H1 (cell line): ENCODE data around the gene SLX4. TPM values are rescaled to one million over a fixed set of nuclear protein-coding genes. Genes with fewer than 3 reads are reported as not detected.

ENCODE experiments used
- CTCF ChIA-PET: fragments of 300-600 bp; sonication (Branson Sonifier 250); formaldehyde crosslinking; loops from one replicate; lab custom pipeline; 2021; ENCODE audit not compliant: partially characterized antibody; lab: Charles Lee
- POLR2A ChIA-PET: fragments of 300-600 bp; sonication (Branson Sonifier 250); formaldehyde crosslinking; loops from one replicate; lab custom pipeline; 2021; ENCODE audit warnings: inconsistent platforms; ENCODE audit not compliant: partially characterized antibody; lab: Charles Lee
- DNase-seq, 2 experiments: peaks; one replicate each; pipeline versions ENCODE4 v3.0.0 to v3.0.0-alpha.2; 2010 to 2022; ENCODE audit warnings: low spot score in 2 of 2, low read depth in 1 of 2, mixed read lengths in 1 of 2
- FAIRE-seq: peaks from 2 replicates; lab custom pipeline; 2011; peaks lifted over from hg19 to GRCh38; lab: Jason Lieb, UNC
- H2AFZ ChIP-seq: 2 replicates; pipeline ENCODE4 v1.8.1; 2012; ENCODE audit warnings: low read length, inconsistent platforms
- H2AK5ac ChIP-seq: 2 replicates; pipeline ENCODE4 v1.6.1; 2013; ENCODE audit warnings: low read depth, low read length
- H2BK120ac ChIP-seq: replicated peaks from 2 replicates; pipeline ENCODE3; 2013; ENCODE audit warnings: low read depth, low read length, inconsistent platforms
- H2BK12ac ChIP-seq: 2 replicates; pipeline ENCODE4 v1.6.1; 2013; ENCODE audit warnings: low read depth, low read length
- H2BK15ac ChIP-seq: 2 replicates; pipeline ENCODE4 v1.6.1; 2013; ENCODE audit warnings: low read length
- H2BK20ac ChIP-seq: 2 replicates; pipeline ENCODE4 v1.6.1; 2013; ENCODE audit warnings: low read length
- H2BK5ac ChIP-seq: 2 replicates; pipeline ENCODE4 v1.6.1; 2013; ENCODE audit warnings: low read depth, low read length
- H3K14ac ChIP-seq: 2 replicates; pipeline ENCODE4 v1.6.1; 2013; ENCODE audit warnings: inconsistent platforms; ENCODE audit not compliant: insufficient read length
- H3K18ac ChIP-seq: 2 replicates; pipeline ENCODE4 v1.6.1; 2013; ENCODE audit warnings: low read length; ENCODE audit errors: extremely low read depth
- H3K23ac ChIP-seq: 2 replicates; pipeline ENCODE4 v1.6.1; 2013; ENCODE audit warnings: inconsistent platforms; ENCODE audit not compliant: insufficient read length
- H3K23me2 ChIP-seq: 2 replicates; pipeline ENCODE4 v1.6.1; 2013; ENCODE audit warnings: low read depth, low read length
- H3K27ac ChIP-seq: 2 replicates; pipeline ENCODE4 v1.6.1; 2011; ENCODE audit warnings: low read depth, low read length, inconsistent platforms
- H3K27me3 ChIP-seq, 4 experiments: replicated peaks in 1 of 4; 1 replicate in 1 of 4; 2 replicates in 3 of 4; pipeline versions ENCODE4 v1.6.1 to v1.8.1; 2011 to 2013; ENCODE audit warnings: low read length in 3 of 4, mild to moderate bottlenecking in 3 of 4, inconsistent platforms in 2 of 4, mixed read lengths in 2 of 4, moderate library complexity in 1 of 4; ENCODE audit not compliant: control insufficient read depth in 3 of 4, insufficient read depth in 3 of 4; ENCODE audit errors: extremely low read depth in 1 of 4
- H3K36me3 ChIP-seq, 4 experiments: 2 replicates each; pipeline versions ENCODE4 v1.6.1 to v1.8.1; 2011 to 2013; ENCODE audit warnings: mild to moderate bottlenecking in 4 of 4, low read length in 3 of 4, moderate library complexity in 2 of 4, control low read depth in 1 of 4, inconsistent platforms in 1 of 4; ENCODE audit not compliant: insufficient read depth in 4 of 4, control insufficient read depth in 2 of 4
- H3K4ac ChIP-seq: replicated peaks from 2 replicates; pipeline ENCODE3; 2013; ENCODE audit warnings: low read length, low read depth, mixed read lengths, inconsistent platforms; ENCODE audit not compliant: insufficient read length
- H3K4me1 ChIP-seq, 4 experiments: replicated peaks in 1 of 4; 1 replicate in 1 of 4; 2 replicates in 3 of 4; pipeline versions ENCODE4 v1.6.1 to v1.8.1; 2011 to 2013; ENCODE audit warnings: low read length in 3 of 4, inconsistent platforms in 2 of 4, mixed read lengths in 1 of 4; ENCODE audit not compliant: insufficient read depth in 4 of 4, control insufficient read depth in 3 of 4
- H3K4me2 ChIP-seq, 2 experiments: 2 replicates each; pipeline versions ENCODE4 v1.6.1 to v1.8.1; 2011 to 2013; ENCODE audit warnings: low read depth in 2 of 2, low read length in 2 of 2, control low read depth in 1 of 2, inconsistent platforms in 1 of 2, mild to moderate bottlenecking in 1 of 2; ENCODE audit not compliant: insufficient read depth in 1 of 2
- H3K4me3 ChIP-seq, 4 experiments: fragments of 200-600, 300-600 bp in 1 of 4; sonication (generic), shearing (Covaris generic), sonication (Bioruptor Twin) in 1 of 4; 2 replicates each; pipeline versions ENCODE4 v1.5.1 to v1.8.1; 2011 to 2016; ENCODE audit warnings: low read length in 4 of 4, low read depth in 3 of 4, control low read depth in 2 of 4, inconsistent platforms in 2 of 4, mild to moderate bottlenecking in 2 of 4, mixed read lengths in 1 of 4, moderate library complexity in 1 of 4; ENCODE audit not compliant: insufficient read depth in 2 of 4; ENCODE audit errors: extremely low read depth in 1 of 4
- H3K56ac ChIP-seq: replicated peaks from 2 replicates; pipeline ENCODE3; 2013; ENCODE audit warnings: low read depth, mild to moderate bottlenecking, mixed read lengths, low read length, inconsistent platforms; ENCODE audit not compliant: insufficient read length
- H3K79me1 ChIP-seq: 2 replicates; pipeline ENCODE4 v1.6.1; 2013; ENCODE audit warnings: low read depth, low read length, control low read depth
- H3K79me2 ChIP-seq, 2 experiments: 2 replicates each; pipeline versions ENCODE4 v1.6.1 to v1.8.1; 2012 to 2013; ENCODE audit warnings: low read length in 2 of 2, mild to moderate bottlenecking in 2 of 2, inconsistent platforms in 1 of 2; ENCODE audit not compliant: insufficient read depth in 2 of 2, control insufficient read depth in 1 of 2
- H3K9ac ChIP-seq, 4 experiments: replicated peaks in 1 of 4; 1 replicate in 1 of 4; 2 replicates in 3 of 4; pipeline versions ENCODE4 v1.6.1 to v1.8.1; 2011 to 2013; ENCODE audit warnings: low read depth in 3 of 4, low read length in 3 of 4, control low read depth in 2 of 4, mild to moderate bottlenecking in 2 of 4, moderate library complexity in 2 of 4, inconsistent platforms in 1 of 4; ENCODE audit errors: extremely low read depth in 1 of 4
- H3K9me3 ChIP-seq, 2 experiments: 2 replicates each; pipeline versions ENCODE4 v1.6.1 to v1.8.1; 2012 to 2013; ENCODE audit warnings: mild to moderate bottlenecking in 2 of 2, moderate library complexity in 2 of 2, control low read depth in 1 of 2, inconsistent platforms in 1 of 2, low read depth in 1 of 2, low read length in 1 of 2, mixed read lengths in 1 of 2; ENCODE audit not compliant: insufficient read depth in 2 of 2
- H4K20me1 ChIP-seq, 2 experiments: replicated peaks in 1 of 2; 2 replicates each; pipeline versions ENCODE3 to v1.8.1; 2011 to 2013; ENCODE audit warnings: inconsistent platforms in 2 of 2, low read length in 2 of 2, mild to moderate bottlenecking in 1 of 2; ENCODE audit not compliant: insufficient read depth in 2 of 2, control insufficient read depth in 1 of 2
- H4K5ac ChIP-seq: 2 replicates; pipeline ENCODE4 v1.6.1; 2013; ENCODE audit warnings: low read length, low read depth, mixed read lengths, inconsistent platforms; ENCODE audit not compliant: insufficient read length
- H4K8ac ChIP-seq: 2 replicates; pipeline ENCODE4 v1.8.0; 2013; ENCODE audit warnings: mild to moderate bottlenecking, moderate library complexity, low read length, inconsistent platforms; ENCODE audit not compliant: insufficient read depth; ENCODE audit errors: extremely low read depth
- H4K91ac ChIP-seq: replicated peaks from 2 replicates; pipeline ENCODE3; 2013; ENCODE audit warnings: low read length, mixed read lengths, inconsistent platforms; ENCODE audit not compliant: insufficient read length
- ATF3 ChIP-seq: IDR thresholded peaks from 2 replicates; pipeline ENCODE4 v1.6.1; 2011; ENCODE audit warnings: low read depth, mild to moderate bottlenecking, low read length; ENCODE audit not compliant: insufficient read depth
- CBX8 ChIP-seq: fragments of 300-800, 300-1000 bp; sonication (generic); IDR thresholded peaks from 2 replicates; pipeline ENCODE4 v1.7.1; 2016; ENCODE audit warnings: low read depth, low read length, borderline replicate concordance
- CHD1 ChIP-seq: IDR thresholded peaks from 2 replicates; pipeline ENCODE4 v1.6.1; 2012; ENCODE audit warnings: low read depth, low read length, improper control_type of control experiment
- GABPA ChIP-seq: IDR thresholded peaks from 2 replicates; pipeline ENCODE4 v1.6.1; 2011; ENCODE audit warnings: mild to moderate bottlenecking, low read length, moderate library complexity, borderline replicate concordance; ENCODE audit not compliant: insufficient read depth
- MAFK ChIP-seq: IDR thresholded peaks from 2 replicates; pipeline ENCODE4 v1.6.1; 2012; ENCODE audit warnings: low read depth, mild to moderate bottlenecking, improper control_type of control experiment, low read length
- NANOG ChIP-seq: IDR thresholded peaks from 2 replicates; pipeline ENCODE4 v1.6.1; 2011; ENCODE audit warnings: low read length, low read depth, mild to moderate bottlenecking, inconsistent platforms; ENCODE audit not compliant: insufficient read depth, poor library complexity, severe bottlenecking
- PHF8 ChIP-seq: fragments of 200-600 bp; sonication (generic); conservative IDR thresholded peaks from 2 replicates; pipeline ENCODE4 v1.7.1; 2012; ENCODE audit warnings: low read depth, mild to moderate bottlenecking, inconsistent platforms, low read length, moderate library complexity
- SAP30 ChIP-seq: fragments of 300-600 bp; sonication (generic); IDR thresholded peaks from 2 replicates; pipeline ENCODE4 v1.7.1; 2012; ENCODE audit warnings: low read length, moderate library complexity, mild to moderate bottlenecking, inconsistent platforms; ENCODE audit not compliant: insufficient read depth, insufficient replicate concordance
- SRF ChIP-seq: IDR thresholded peaks from 2 replicates; pipeline ENCODE4 v1.6.1; 2011; ENCODE audit warnings: mild to moderate bottlenecking, low read depth, low read length, moderate library complexity
- WGBS, 2 experiments: shearing (Covaris generic) in 1 of 2; methylation state at CpG; one replicate each; pipeline versions ENCODE4 v1.1.6 to v1.1.7; 2013 to 2015; ENCODE audit warnings: low lambda C conversion rate in 2 of 2, mixed read lengths in 2 of 2, inconsistent platforms in 1 of 2, low coverage in 1 of 2, missing lambda C conversion rate in 1 of 2; ENCODE audit not compliant: insufficient replicate concordance in 2 of 2, insufficient coverage in 1 of 2, insufficient read length in 1 of 2; ENCODE audit errors: extremely low coverage in 1 of 2, missing lambda C conversion rate in 1 of 2; 5-methylcytosine and 5-hydroxymethylcytosine counted together
- polyA plus RNA-seq, 7 experiments: library from polyadenylated mRNA; depleted of rRNA in 3 of 7; stranded (reverse) in 5 of 7; unstranded in 2 of 7; fragments of >200 nt in 5 of 7; fragments of 200-250 nt in 2 of 7; gene quantifications; 1 replicate in 5 of 7; 2 replicates in 1 of 7; 4 replicates in 1 of 7; pipeline versions ENCODE4 v1.2.1 to v1.2.3, GENCODE V29; 2011 to 2013; ENCODE audit warnings: missing spikeins in 2 of 7, mixed read lengths in 2 of 7
- total RNA-seq: library from RNA; stranded (reverse); fragmentation: NEBNext Ultra II Directional; extraction: Animal tissue kit (Norgen Biotek cat#: 25700); gene quantifications from 2 replicates; pipeline ENCODE4 v1.2.1, GENCODE V29; 2021

Gene SLX4
- total and polyA plus RNA-seq, 2 of the 8 experiments (the other 6 are each of a cell fraction or from before 2014, with no cell fraction given) = 4.4 to 11.4 TPM

DNA sequence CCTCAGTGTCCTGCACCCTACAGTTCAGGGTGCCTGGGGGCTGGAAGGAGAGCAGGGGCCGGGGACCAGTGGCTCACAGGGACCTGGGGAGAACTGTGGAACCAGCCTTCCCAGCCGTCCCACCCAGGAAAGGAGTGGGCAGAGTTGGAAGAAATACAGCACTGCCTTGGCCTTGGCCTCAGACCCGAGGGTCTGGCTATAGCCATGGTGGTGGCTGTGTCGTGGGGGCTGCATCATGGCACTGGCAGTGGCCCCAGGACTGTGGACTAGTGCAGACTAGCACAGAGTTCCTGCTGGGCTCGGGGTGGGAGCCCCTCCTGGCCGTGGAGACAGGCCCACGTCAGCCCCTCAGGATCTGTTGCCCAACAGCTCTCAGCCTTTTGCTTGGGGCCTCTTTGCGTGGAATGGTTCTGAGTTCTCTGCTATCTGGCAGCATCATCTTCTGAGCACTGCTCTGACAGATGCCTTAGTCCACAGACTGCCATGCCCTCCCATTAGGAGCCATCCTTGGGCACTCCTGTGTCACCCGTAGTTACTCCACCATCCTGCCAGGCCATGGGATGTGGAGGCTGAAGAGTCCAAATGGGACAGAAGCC is 30.5 kb upstream of the SLX4 start:
- CTCF ChIA-PET = interaction anchor here (1.7 to 3.2 kb wide), 2 partner anchors 12 to 16 kb away, joined by 6 to 11 read pairs; no protein-coding TSS in a partner anchor
- Histone ChIP-seq H3K4me1 (peaks cover 17 to 38% (median 26%) of the 10 kb centered on the region in 4 experiments), H3K18ac (no peak overlapping the region), H2BK5ac (peak overlapping the region; percentile 26; the same call in 1 of the 2 replicates), H3K79me1 (peaks cover 2% of the 10 kb centered on the region), H3K4me3 (no peak overlapping the region), H2BK12ac (peak overlapping the region; percentile 55; the same call in 1 of the 2 replicates), H3K79me2 (no peaks in the 10 kb centered on the region), H4K20me1 (no peaks in the 10 kb centered on the region), H3K23ac (no peak overlapping the region), H3K14ac (no peak overlapping the region), H3K27ac (no peak overlapping the region; the same call in 1 of the 2 replicates), H3K56ac (no peak overlapping the region), H3K9me3 (no peaks in the 10 kb centered on the region), H2BK20ac (0 out of 2 replicates have a peak overlapping the region, but pooled peaks have one; percentile 7), H3K4me2 (no peak overlapping the region), H3K9ac (no peak overlapping the region), H2BK120ac (no peak overlapping the region), H2BK15ac (peak overlapping the region; percentile 5; the same call in 1 of the 2 replicates), H4K8ac (no peak overlapping the region), H3K36me3 (no peaks in the 10 kb centered on the region), H2AFZ (no peak overlapping the region), H4K5ac (no peak overlapping the region), H3K27me3 (no peaks in the 10 kb centered on the region), H3K4ac (no peak overlapping the region), H3K23me2 (no peaks in the 10 kb centered on the region), H2AK5ac (no peak overlapping the region), H4K91ac (no peak overlapping the region)
- 95% methylated on average over 7 of the region's 9 CpGs; no CpG with 5 or more reads in 1 of the 2 experiments for WGBS, 2 experiments
- POLR2A ChIA-PET = interaction anchor here (1.0 to 1.5 kb wide), 2 partner anchors 12 to 30 kb away, joined by 3 read pairs; partner anchors contain the start of gene SLX4
- no peak for FAIRE-seq
- peak in 1 of 2 experiments; percentile 34 for DNase-seq
- TF ChIP-seq GABPA (no peak), PHF8 (no peak), CHD1 (no peak), NANOG (no peak), MAFK (no peak), ATF3 (no peak), SAP30 (no peak), SRF (no peak), CBX8 (no peak)
